ENCODE measurements around the gene KRTAP19-3. TPM values are rescaled to one million over a fixed set of nuclear protein-coding genes. Genes with fewer than 3 reads are reported as not detected.
"Not testable (repeated sequence)": the region's sequence is repeated elsewhere in the genome, so short reads cannot be mapped to it uniquely, and the experiment has no call there.

Gene KRTAP19-3
- polyA plus RNA-seq (ENCODE audit: insufficient read length in 3 of 3): not detected
- long read RNA-seq, donor 1: 0 reads
- long read RNA-seq, donor 2: 0 reads
- long read RNA-seq, donor 3: 0 reads
- long read RNA-seq, donor 4: 0 reads
- long read RNA-seq, donor 5: 0 reads
- long read RNA-seq, donor 6: 0 reads
- long read RNA-seq, donor 7: 0 reads
- long read RNA-seq, donor 8: 0 reads
- long read RNA-seq, donor 9: 0 reads
- long read RNA-seq, donor 10: 0 reads
- long read RNA-seq, donor 11: 0 reads
- long read RNA-seq, donor 12: 0 reads
- long read RNA-seq, donor 13: 0 reads
- long read RNA-seq, donor 14: 0 reads
- long read RNA-seq, donor 15: 0 reads
- long read RNA-seq, donor 16: 0 reads

DNA sequence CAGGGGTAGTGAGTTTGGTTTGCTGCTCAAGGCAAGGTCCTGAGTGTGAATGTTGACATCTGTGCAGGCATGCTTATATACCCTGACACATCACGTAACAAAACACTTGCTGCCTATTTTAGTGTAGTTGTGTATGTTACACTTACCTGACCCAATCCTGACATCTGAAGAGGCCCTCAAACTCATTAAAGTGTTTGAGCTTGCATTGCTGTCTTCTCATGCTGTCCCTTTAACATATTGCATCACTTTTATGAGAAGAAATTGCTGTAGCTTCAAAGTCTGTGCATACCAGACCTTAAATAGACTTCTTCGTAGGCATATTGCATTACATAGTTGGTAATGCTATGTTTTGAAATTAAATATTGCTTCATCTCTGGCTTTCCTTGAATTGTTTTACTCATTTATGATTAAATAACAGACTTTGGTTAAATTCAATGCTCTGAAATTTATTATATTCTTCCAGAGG lies at the start of gene KRTAP19-3:
KRTAP19-3 (minus strand) TSS at position 51 of the 466 bp plus-strand sequence. CDS start 56 bp downstream, outside the sequence.
- no peak for DNase-seq

DNA sequence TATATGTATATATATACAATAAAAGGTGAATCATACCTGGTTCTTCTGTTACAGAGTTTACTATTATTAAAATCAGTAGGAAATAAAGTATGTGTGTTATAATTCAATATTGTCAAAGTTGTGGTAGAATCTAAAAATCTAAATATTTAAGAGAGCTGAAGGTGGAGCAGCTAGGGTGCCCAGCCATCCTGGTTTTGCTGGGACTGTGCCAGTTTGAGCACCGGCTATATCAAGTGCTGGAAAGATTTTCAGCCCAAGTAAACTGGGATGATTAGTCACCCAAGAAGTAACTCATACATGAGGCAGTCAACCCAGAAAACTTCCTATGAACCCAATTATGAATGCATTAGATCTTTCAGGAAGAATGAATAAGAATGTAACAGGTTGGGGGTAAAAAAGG lies 27.1 kb upstream of the KRTAP19-3 start:
- DNase-seq: no peak

DNA sequence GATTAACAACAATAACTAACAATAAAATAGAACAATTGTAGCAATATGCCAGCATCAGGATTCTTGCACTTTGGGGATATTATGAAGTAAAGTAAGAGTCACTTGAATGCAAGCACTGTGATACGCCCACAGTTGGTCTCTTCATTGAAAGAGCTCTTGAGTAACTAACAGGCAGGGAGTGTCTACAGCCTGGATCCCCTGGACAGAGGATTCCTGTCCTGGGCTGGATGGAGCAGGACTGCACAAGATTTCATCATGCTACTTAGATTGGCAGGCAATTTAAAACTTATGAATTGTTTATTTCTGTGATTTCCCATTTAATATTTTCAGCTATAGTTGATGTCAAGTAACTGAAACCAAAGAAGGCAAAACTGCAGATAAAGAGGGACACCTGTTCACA lies 23.9 kb upstream of the KRTAP19-3 start:
- no peak for DNase-seq

DNA sequence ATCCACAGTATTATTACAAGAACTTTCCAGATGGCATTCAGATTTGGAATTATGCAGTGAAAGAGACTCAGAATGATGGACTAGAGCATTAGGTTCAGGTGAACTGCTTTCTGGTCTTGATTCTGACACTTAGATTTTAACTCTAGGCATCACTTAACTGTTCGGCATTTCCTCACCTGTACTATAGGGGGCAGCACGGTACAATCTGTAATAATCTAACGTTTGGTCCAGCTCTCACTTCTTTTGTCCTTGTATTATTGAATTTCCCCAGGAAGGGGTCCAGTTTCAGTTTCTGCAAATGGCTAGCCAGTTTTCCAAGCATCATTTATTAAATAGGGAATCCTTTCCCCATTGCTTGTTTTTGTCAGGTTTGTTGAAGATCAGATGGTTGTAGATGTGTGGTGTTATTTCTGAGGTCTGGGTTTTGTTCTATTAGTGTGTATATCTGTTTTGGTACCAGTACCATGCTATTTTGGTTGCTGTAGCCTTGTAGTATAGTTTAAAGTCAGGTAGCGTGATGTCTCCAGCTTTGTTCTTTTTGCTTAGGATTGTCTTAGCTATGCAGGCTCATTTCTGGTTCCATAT lies 13.9 kb upstream of the KRTAP19-3 start:
- DNase-seq: not testable (repeated sequence)

DNA sequence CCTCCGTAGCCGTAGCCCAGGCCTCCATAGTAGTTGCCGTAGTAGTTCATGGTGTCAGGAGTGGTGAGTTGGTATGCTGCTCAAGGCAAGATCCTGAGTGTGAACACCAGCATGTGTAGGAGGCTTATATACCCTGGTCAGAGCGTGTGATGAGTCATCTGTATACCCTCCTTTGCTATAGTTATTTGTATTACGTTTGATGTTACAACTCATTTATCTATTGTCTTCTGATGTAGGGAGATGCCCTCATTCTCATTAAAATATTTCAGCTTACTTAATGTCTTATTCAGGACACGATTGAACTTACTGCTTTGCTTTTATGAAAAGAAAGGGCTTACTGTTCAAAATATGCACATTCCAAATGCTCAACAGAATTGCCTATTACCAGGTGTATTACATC lies 10.2 kb upstream of the KRTAP19-3 start, which contains the start of gene KRTAP19-5:
KRTAP19-5 (minus strand) TSS at position 101 of the 400 bp plus-strand sequence; CDS start at position 50, 51 bp downstream.
- no peak for DNase-seq

DNA sequence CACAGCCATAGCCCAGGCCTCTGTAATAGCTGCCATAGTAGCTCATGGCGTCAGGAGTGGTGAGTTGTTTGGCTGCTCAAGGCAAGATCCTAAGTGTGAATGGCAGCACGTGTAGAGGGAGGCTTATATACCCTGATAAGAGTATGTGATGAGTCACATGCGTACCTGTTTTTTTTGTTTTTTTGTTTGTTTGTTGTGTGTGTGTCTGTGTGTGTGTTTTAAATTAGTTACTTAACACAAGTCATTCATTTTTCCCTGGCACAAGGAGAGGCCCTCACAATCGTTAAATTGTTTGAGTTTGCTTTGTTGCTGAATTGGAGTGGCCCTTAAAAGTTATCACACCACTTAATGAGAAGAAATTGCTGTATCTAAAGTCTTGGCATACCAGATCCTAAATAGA lies 5.3 kb upstream of the KRTAP19-3 start, which contains the start of gene KRTAP19-4:
KRTAP19-4 (minus strand) TSS at position 101 of the 400 bp plus-strand sequence; CDS start at position 46, 55 bp downstream.
- no peak for DNase-seq

DNA sequence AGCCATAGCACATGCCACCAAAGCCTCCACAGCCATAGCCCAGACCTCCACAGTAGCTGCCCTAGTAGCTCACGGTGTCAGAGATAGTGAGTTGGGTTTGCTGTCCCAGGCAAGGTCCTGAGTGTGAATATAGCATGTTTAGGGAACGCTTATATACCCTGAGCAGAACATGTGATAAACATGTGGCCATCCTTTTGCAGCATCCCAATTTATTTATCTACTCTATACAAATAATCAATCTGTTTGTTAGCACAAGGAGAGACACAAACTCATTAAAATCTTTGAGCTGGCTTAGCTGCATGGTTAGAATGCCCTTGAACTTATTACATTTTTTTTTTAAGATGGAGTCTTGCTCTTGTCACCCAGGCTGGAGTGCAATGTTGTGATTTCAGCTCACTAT lies 4.5 kb downstream of the KRTAP19-3 start, which contains the start of gene KRTAP19-2:
KRTAP19-2 (minus strand) TSS at position 101 of the 400 bp plus-strand sequence; CDS start at position 13, 88 bp downstream.
- no peak for DNase-seq

DNA sequence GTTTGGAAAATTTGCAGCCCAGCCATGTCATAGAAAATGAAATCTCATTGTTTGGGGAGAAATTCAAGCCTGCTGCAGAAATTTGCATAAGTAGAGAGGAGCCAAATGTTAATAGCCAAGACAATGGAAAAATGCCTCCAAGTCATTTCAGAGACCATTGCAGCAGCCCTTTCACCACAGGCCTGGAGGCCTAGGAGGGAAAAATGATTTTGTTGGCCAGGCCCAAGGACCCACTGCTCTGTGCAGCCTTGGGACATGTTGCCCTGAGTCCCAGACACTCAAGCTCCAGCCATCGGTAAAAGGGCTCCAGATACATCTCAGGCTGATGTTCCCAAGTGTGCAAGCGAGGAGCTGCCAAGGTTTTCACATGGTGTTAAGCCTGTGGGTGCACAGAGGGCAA lies 5.6 kb downstream of the KRTAP19-3 start:
- DNase-seq: no peak

DNA sequence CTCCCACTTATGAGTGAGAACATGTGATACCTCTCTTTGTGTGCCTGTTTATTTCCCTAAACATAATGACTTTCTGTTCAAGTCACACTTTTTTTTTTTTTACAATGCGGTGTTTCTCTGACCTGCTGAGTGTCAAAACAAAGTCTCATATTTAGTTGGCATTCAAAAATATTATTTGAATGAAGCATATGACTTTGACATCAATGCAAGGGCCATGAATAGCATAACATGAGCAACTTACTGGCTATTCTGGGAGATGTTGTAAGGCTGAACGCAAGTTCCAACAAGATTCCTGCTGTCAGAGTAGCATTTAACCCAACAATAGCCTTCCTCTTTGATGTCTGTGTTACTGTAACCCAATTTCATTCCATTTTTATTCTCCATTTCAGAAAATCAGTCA lies 9.7 kb downstream of the KRTAP19-3 start:
- DNase-seq: no peak

DNA sequence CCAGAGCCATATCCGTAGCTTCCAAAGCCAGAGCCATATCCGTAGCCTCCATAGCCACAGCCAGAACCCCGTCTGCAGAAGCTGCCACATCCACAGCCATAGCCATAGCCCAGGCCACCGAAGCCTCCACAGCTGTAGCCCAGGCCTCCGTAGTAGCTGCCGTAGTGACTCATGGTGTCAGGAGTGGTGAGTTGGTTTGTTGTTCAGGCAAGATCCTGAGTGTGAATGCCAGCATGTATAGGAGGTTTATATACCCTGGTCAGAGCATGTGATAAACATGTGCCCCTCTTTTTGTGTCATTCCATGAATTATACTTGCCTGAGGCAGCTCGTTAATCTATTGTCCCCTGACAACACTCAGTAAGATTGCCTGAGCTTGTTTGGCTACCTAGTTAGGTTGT lies 11.7 kb downstream of the KRTAP19-3 start, which contains the start of gene KRTAP19-1:
KRTAP19-1 (minus strand) TSS at position 223 of the 400 bp plus-strand sequence; CDS start at position 173, 50 bp downstream.
- no peak for DNase-seq

DNA sequence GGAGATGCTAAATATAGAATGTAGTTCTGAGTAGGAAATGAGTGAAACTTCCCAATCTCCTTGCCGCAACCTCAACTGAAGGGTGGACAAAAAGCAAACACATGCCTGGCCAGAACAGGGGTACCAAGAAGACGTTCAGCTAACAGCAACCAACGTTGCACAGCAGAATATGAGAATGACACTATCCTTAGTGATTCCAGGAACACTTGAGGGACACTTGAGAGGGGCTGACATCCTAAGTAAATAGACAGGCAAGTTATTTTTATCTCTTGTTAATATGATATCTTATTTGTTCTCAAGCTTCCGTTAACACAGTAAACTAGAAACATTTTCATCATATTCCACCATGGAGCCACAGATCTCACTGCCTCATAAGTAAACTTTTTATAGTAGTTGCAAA lies 12.6 kb downstream of the KRTAP19-3 start:
- no peak for DNase-seq

DNA sequence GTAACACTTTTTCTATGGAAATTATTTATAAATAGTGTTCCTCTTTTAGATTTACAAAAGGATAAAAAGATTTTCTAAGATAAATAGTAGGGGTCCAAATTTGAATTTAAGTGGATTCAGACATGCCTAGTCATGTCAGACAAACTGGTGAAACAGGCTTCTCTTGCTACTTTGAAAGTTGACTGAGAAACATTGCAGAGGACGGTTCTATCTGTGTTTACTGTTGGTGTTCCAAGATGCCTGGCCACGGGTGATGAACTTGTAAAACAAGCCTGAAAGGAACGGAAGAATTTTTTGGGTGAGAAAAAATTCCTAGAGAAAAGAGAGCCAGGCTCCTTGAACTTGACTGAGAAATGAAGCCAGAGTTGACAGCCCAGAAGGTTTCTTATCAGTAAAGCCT lies 13.8 kb downstream of the KRTAP19-3 start:
- no peak for DNase-seq

DNA sequence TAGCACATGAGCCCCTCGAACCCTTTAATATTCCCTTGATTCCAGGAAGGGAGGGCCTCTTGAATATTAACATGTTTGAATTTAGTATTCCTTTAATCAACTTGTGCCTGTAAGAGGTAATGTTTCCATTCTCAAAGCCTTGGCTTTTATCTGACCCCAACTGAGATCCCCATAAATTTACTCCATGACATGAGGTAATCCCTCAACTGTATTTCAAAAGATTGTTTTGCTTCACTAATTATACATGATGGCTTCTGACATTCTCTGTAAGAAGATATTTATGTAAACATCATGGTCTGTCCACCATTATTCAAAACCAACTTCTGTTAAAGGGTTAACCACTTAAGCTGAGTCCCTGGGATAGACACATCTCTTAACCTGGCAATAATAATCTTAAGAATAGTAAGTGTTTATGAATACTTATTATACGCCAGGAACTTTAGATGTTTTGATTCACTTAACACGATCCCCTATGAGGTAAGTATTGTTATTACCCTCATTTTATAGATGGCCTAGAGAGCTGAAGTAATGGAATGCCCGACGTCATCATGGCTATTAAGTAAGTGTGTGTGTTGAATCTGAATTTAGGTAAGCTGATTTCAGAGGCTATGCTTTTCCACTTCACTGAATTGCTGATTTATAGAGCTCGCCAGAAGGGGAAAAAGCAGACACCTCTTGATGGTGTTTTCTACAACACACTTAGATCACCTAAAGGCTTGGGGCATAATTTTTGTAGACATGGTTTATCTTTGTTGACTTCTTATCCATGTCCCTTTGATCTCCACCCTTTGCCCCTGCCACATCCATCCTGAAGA lies 22.7 kb downstream of the KRTAP19-3 start:
- DNase-seq: peak; percentile 61

DNA sequence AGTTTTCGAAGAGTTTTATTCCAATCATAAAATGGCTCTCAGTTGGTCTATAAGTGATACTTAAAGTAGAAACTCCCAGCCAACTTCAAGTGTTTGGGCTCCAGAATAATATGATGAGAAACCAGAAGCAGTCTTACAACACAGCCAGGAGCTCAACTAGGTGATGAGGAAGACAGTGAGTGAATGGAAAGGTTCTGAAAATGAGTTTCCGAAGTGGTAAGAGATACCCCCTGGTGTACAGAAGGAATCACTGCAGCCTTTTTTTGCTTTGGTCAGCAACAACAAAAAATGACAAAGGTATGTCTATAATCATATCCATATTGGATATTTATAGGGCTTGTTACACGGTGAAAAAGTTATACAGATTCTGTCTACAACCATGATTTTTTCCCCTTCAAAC lies 28.1 kb downstream of the KRTAP19-3 start:
- no peak for DNase-seq

DNA sequence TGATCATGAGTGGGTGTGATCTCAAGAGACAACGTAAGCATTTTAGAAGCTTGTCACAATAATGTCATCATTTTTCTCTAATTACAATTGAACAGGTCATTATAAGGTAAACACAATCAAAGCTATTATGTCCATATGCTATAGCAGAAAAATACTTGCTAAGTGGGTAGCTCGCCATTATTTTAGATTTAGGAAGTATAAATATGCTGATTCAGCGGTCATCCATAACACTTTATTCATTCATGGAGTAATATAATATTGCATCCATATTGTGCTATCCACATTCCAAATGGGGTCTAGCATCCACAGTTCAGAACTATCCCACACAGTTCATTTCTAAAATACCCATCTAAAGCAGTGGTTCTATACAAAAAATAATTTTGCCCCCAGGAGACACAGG lies 43.3 kb downstream of the KRTAP19-3 start:
- DNase-seq: no peak

DNA sequence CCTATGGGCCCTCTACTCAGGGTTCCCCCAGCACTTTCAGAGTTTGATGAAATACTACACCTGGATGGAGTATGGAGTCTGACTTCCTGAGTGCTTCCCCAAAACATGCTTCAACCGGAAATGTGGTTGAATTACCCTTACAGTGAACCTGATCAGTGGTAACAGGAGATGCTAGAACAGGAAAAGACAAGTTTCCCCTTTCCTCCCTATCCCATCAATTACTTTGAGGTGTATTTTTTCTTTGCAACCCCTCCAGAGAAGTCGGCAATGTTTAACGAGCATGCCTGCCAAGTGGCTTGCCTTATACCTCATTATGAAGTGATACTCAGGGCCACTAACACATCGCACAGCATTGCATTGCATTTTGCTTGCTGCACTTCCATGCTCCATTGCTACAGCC lies 44.8 kb downstream of the KRTAP19-3 start:
- DNase-seq: peak; percentile 22

DNA sequence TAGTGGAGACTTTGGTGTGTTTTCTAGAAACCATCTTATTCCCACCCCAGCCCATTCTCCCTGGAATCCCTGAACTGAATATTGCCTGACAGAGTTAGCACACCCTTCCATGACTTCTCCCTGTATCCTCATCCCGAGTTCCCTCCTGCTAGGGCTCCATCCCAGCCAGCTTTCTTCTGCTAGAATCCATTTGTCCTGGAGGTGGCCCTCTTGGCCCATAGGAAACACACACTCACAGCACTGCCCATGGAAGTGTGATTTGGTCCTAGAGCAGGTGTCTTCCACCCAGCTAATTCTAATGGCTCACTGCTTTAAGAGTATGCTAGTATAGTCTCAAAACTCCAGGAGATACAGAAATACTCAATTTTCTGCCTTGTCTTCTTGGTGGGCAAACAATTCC lies 47.6 kb downstream of the KRTAP19-3 start:
- DNase-seq: no peak

DNA sequence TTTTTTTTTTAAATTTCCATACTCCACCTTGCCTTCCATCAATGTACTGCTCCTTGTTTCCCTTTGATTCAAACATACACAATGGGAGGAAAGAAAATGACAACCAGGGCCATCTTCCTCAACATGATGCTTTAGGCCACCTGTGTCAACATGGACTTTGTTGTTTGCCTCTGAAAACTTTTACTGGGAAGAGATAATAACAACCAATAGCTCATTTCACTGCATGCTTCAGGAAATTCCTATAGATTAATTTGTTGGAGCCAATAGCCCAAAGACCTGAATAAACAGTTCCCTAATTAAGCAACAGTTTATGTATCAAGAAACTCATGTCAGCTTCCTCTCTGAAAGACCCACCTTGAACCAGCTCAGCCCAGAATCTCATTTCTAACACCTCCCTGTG lies 48.6 kb downstream of the KRTAP19-3 start:
- DNase-seq: no peak
